IgD-negative memory B cell (primary cell): ENCODE data around the gene CYLD. TPM values are rescaled to one million over a fixed set of nuclear protein-coding genes. Genes with fewer than 3 reads are reported as not detected.
A peak's percentile ranks its signal among the peaks of the same experiment; 100 is the strongest.

Source experiments
- H3K27ac Mint-ChIP-seq, 3 donors: one replicate each; pipeline ENCODE4 v1.8.0; 2020 to 2022; ENCODE audit warnings: mild to moderate bottlenecking in 3 of 3, mixed read lengths in 3 of 3, moderate library complexity in 1 of 3
- H3K27me3 Mint-ChIP-seq: one replicate; pipeline ENCODE4 v1.8.0; 2021; ENCODE audit warnings: mixed read lengths
- H3K36me3 Mint-ChIP-seq: one replicate; pipeline ENCODE4 v1.8.0; 2020; ENCODE audit warnings: mild to moderate bottlenecking, mixed read lengths
- H3K4me1 Mint-ChIP-seq, 3 donors: one replicate each; pipeline ENCODE4 v1.8.0; 2020 to 2022; ENCODE audit warnings: mixed read lengths in 3 of 3, mild to moderate bottlenecking in 1 of 3
- H3K4me3 Mint-ChIP-seq, 4 donors: one replicate each; pipeline ENCODE4 v1.8.0; 2020 to 2022; ENCODE audit warnings: mild to moderate bottlenecking in 4 of 4, mixed read lengths in 4 of 4, moderate library complexity in 3 of 4
- H3K9me3 Mint-ChIP-seq, 3 donors: one replicate each; pipeline ENCODE4 v1.8.0; 2020 to 2021; ENCODE audit warnings: mixed read lengths in 3 of 3, mild to moderate bottlenecking in 1 of 3
- polyA plus RNA-seq: library from polyadenylated mRNA; unstranded; fragments of 300-500 nt; fragmentation: Illumina TruSeq; gene quantifications from one replicate; pipeline ENCODE4 v1.2.3, GENCODE V29; 2021

CYLD gene
- polyA plus RNA-seq, 1 donor from 2014 or later: 78.2 TPM

GRCh38 chr16:50705436-50706110, 36.3 kb upstream of the CYLD start:
- Mint-ChIP-seq H3K27ac (no peak overlapping the region), H3K4me3 (no peak overlapping the region), H3K27me3 (no peaks in the 10 kb centered on the region), H3K36me3 (peaks cover 8% of the 10 kb centered on the region), H3K9me3 (peaks cover 6 to 20% (median 15%) of the 10 kb centered on the region in 3 donors), H3K4me1 (peaks cover 13 to 18% (median 18%) of the 10 kb centered on the region in 3 donors)

DNA sequence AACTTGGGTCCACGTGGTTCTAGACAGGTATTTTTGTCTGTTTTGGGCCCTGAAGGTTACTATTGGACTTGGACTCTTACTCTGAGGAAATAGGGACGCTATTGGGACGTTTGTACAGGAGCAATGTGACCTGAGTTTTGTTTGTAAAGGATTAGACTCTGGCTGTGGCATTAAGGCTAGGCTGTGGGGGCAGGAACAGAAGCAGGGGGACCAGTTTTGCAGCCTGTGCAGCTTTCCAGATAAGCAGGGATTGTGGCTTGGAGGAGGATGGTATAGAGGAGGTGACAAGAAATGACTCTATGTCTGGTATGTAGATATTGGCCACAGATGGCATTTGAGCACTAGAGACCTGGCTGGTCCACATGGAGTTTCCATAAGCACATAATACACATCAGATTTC, 35.6 kb upstream of the CYLD start:
- H3K4me3 Mint-ChIP-seq: no peak overlapping the region
- no peak overlapping the region for H3K27ac Mint-ChIP-seq
- H3K4me1 Mint-ChIP-seq: peaks cover 13 to 18% (median 18%) of the 10 kb centered on the region in 3 donors
- H3K9me3 Mint-ChIP-seq: peaks cover 6 to 20% (median 15%) of the 10 kb centered on the region in 3 donors
- no peaks in the 10 kb centered on the region for H3K27me3 Mint-ChIP-seq
- H3K36me3 Mint-ChIP-seq: peaks cover 8% of the 10 kb centered on the region

DNA sequence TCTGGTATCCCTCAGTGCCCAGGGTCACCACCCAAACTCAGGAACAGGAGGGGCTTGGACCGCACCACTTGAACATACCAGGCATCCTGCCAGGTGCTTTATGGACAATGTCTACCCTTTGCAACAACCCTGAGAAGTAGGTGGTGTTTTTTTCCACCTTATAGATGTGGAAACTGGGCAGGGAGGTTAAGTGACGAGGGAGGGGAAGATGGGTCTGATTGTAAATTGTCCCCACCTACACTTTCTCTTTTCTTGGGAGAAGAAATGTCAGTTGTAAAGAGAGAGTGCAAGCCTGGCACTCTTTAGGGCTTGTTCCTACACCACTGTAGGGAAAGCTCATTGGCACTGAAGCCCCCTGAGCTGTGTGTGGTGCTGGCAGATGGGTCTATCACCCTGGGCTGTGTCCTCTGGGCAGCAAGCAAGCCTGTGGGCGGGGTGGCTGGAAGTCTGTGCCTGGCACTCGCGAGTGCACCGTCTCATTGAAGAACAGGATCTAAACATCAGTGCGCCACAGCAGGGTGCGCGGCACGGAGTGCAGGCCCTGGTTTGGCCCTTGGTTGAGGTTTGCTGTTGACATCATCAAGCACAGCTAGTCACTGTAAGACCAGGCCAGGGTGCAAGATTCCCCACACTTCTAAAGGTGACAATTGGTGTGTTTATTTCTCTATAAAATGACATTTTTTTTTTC, 33.4 kb upstream of the CYLD start:
- peaks cover 7% of the 10 kb centered on the region for H3K36me3 Mint-ChIP-seq
- peak overlapping the region in 1 of 3 donors; percentile 74 for H3K27ac Mint-ChIP-seq
- H3K4me3 Mint-ChIP-seq: peak overlapping the region in 1 of 4 donors; percentile 71
- peaks cover 16 to 18% (median 18%) of the 10 kb centered on the region in 3 donors for H3K4me1 Mint-ChIP-seq
- H3K9me3 Mint-ChIP-seq: peaks cover 6 to 19% (median 15%) of the 10 kb centered on the region in 3 donors
- H3K27me3 Mint-ChIP-seq: no peaks in the 10 kb centered on the region

- peaks cover 4 to 13% (median 11%) of the 10 kb centered on the region in 3 donors for H3K9me3 Mint-ChIP-seq
- peaks cover 16 to 18% (median 18%) of the 10 kb centered on the region in 3 donors for H3K4me1 Mint-ChIP-seq
- peaks cover 3% of the 10 kb centered on the region for H3K36me3 Mint-ChIP-seq
- no peaks in the 10 kb centered on the region for H3K27me3 Mint-ChIP-seq
- H3K4me3 Mint-ChIP-seq: no peak overlapping the region
- no peak overlapping the region for H3K27ac Mint-ChIP-seq
Observed at GRCh38 chr16:50709061-50709684, 32.7 kb upstream of the CYLD start.

GRCh38 chr16:50709980-50710379, 31.9 kb upstream of the CYLD start:
- Mint-ChIP-seq H3K27me3 (no peaks in the 10 kb centered on the region), H3K4me1 (peaks cover 18 to 19% (median 19%) of the 10 kb centered on the region in 3 donors), H3K9me3 (peaks cover 2 to 8% (median 6%) of the 10 kb centered on the region in 3 donors), H3K27ac (peak overlapping the region in 1 of 3 donors; percentile 11), H3K4me3 (peak overlapping the region in 1 of 4 donors; percentile 13), H3K36me3 (peaks cover under 1% of the 10 kb centered on the region)

- H3K27ac Mint-ChIP-seq: no peak overlapping the region
- no peaks in the 10 kb centered on the region for H3K9me3 Mint-ChIP-seq
- peaks cover 18 to 21% (median 19%) of the 10 kb centered on the region in 3 donors for H3K4me1 Mint-ChIP-seq
- no peaks in the 10 kb centered on the region for H3K36me3 Mint-ChIP-seq
- H3K4me3 Mint-ChIP-seq: no peak overlapping the region
- no peaks in the 10 kb centered on the region for H3K27me3 Mint-ChIP-seq
Observed at GRCh38 chr16:50711040-50711439, 30.8 kb upstream of the CYLD start.

- Mint-ChIP-seq H3K27me3 (no peaks in the 10 kb centered on the region), H3K9me3 (no peaks in the 10 kb centered on the region), H3K27ac (no peak overlapping the region), H3K4me1 (peaks cover 18 to 21% (median 19%) of the 10 kb centered on the region in 3 donors), H3K36me3 (no peaks in the 10 kb centered on the region), H3K4me3 (no peak overlapping the region)
Observed at GRCh38 chr16:50711862-50712559, 29.9 kb upstream of the CYLD start.

DNA sequence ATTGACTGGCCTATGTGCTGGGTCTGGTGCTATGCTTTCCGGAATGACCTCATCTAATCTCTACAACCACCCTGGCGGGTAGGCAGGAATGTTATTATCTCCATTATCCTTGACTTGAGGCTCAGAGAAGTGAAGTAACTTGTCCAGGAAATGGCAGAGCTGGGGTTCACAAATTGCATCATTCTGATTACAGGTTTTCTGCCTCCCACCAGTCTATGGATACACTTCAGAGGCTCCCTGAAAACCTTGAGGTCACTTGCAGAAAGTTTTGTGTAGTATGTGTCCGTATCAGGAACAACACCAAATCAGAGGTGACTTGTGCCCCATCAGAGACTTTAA, 29.4 kb upstream of the CYLD start:
- peaks cover 18 to 20% (median 19%) of the 10 kb centered on the region in 3 donors for H3K4me1 Mint-ChIP-seq
- H3K9me3 Mint-ChIP-seq: no peaks in the 10 kb centered on the region
- H3K36me3 Mint-ChIP-seq: no peaks in the 10 kb centered on the region
- no peaks in the 10 kb centered on the region for H3K27me3 Mint-ChIP-seq
- no peak overlapping the region for H3K4me3 Mint-ChIP-seq
- peak overlapping the region in 1 of 3 donors; percentile 73 for H3K27ac Mint-ChIP-seq

DNA sequence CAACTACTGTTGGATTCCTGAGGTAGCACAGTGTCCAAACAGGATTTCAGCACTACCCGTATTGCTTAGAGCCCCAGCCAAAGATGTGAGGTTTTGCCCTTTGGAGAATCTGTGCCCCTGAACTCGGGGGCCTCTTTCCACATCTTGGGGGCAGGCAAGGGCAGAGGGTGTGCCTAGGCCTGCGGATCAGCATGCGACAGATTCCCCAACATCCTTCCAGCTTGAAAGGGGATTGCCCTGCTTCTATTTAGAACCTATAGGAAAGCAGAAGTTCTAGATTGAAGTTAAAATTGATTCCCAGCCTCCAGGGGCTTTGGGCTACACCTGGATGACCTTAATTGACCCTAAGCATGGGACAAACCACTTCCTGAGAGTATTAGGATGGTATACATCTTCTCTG, 28.9 kb upstream of the CYLD start:
- Mint-ChIP-seq H3K36me3 (no peaks in the 10 kb centered on the region), H3K27ac (peak overlapping the region in 1 of 3 donors; percentile 73), H3K27me3 (no peaks in the 10 kb centered on the region), H3K4me1 (peaks cover 18 to 20% (median 18%) of the 10 kb centered on the region in 3 donors), H3K4me3 (no peak overlapping the region), H3K9me3 (no peaks in the 10 kb centered on the region)

GRCh38 chr16:50717091-50717490, 24.8 kb upstream of the CYLD start:
- Mint-ChIP-seq H3K9me3 (peaks cover 0 to 2% (median 0%) of the 10 kb centered on the region in 3 donors), H3K27ac (no peak overlapping the region), H3K4me1 (peaks cover 1 to 5% (median 5%) of the 10 kb centered on the region in 3 donors), H3K4me3 (peak overlapping the region in 1 of 4 donors; percentile 37), H3K27me3 (no peaks in the 10 kb centered on the region), H3K36me3 (peaks cover 3% of the 10 kb centered on the region)

DNA sequence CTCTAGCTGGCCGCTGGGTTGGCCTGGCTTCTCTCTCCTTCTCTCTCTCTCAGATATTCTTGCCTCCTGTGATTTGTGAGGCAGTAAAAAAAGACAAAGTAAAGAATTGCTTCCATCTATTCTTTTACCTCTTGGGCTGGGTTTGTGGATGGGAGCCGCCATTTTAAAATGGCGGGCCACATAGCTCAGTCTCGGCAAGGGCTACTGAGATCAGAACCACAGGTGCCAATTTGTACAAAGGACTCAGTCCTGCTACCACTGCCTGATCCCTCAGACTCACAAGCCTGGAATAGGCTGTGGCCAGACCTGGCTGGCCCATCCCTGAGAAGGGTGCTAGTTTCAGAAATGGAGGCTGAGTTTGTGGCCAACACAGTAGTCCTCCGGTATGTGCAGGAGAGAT, 24.4 kb upstream of the CYLD start:
- Mint-ChIP-seq H3K27me3 (no peaks in the 10 kb centered on the region), H3K4me1 (peaks cover 1 to 5% (median 5%) of the 10 kb centered on the region in 3 donors), H3K36me3 (peaks cover 5% of the 10 kb centered on the region), H3K27ac (peak overlapping the region in 1 of 3 donors; percentile 71), H3K9me3 (peaks cover 0 to 2% (median 0%) of the 10 kb centered on the region in 3 donors), H3K4me3 (no peak overlapping the region)

- peak overlapping the region in 1 of 4 donors; percentile 63 for H3K4me3 Mint-ChIP-seq
Observed at GRCh38 chr16:50718061-50718760, 23.7 kb upstream of the CYLD start.

DNA sequence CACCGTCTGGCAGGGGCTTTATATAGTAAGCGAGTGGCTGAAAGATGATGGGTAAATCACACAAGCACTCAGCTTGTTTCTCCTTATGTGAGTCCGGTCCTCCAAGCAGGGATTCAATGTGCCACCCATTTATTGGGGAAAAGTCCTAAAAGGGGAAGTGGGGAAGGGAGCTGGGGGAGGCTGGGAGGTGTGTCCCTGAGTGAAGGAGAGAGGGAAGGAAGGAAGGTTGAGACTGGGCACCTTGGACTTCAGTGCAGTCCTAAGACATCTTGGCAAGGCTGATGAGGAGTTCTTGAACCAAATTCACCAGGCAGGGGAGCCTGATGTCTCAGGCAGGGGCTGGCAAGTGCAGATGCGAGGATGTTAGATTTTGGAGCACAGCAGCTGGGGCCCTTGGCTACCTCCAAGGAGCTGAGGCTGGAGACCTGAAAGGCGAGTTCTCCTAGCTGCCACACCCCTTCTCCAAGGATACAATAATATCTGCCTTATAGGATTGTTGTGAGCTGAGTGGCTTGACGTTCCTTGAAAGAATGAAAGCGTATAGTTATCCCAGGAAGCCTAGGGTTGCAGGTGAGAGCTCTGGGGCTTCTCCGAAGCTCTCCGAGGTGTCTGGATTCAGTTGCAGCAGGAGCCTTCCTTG, 23.0 kb upstream of the CYLD start:
- peaks cover 5% of the 10 kb centered on the region for H3K36me3 Mint-ChIP-seq
- peak overlapping the region in 1 of 3 donors; percentile 39 for H3K27ac Mint-ChIP-seq
- H3K4me1 Mint-ChIP-seq: peaks cover 0 to 5% (median 1%) of the 10 kb centered on the region in 3 donors
- no peaks in the 10 kb centered on the region for H3K27me3 Mint-ChIP-seq
- H3K4me3 Mint-ChIP-seq: no peak overlapping the region
- peaks cover 1 to 3% (median 2%) of the 10 kb centered on the region in 3 donors for H3K9me3 Mint-ChIP-seq

More at GRCh38 chr16:50718061-50718760, 23.7 kb upstream of the CYLD start:
- peaks cover 0 to 2% (median 0%) of the 10 kb centered on the region in 3 donors for H3K9me3 Mint-ChIP-seq
- H3K4me1 Mint-ChIP-seq: peaks cover 1 to 5% (median 2%) of the 10 kb centered on the region in 3 donors
- peak overlapping the region in 2 of 3 donors; percentile 41 to 71 for H3K27ac Mint-ChIP-seq
- H3K36me3 Mint-ChIP-seq: peaks cover 5% of the 10 kb centered on the region
- no peaks in the 10 kb centered on the region for H3K27me3 Mint-ChIP-seq
